ENCODE results near the gene CLPTM1L.

Gene CLPTM1L

GRCh38 chr5:1385395-1386273, 40.7 kb upstream of the CLPTM1L start:
- no peak for TF ChIP-seq CTCF (IDR thresholded peaks at IDR 0.05; ENCODE audit: low read depth, low read length)

GRCh38 chr5:1384521-1384920, 39.6 kb upstream of the CLPTM1L start:
- no peak for TF ChIP-seq CTCF (IDR thresholded peaks at IDR 0.05; ENCODE audit: low read depth, low read length)

More at GRCh38 chr5:1385395-1386273, 40.7 kb upstream of the CLPTM1L start:
- peak overlapping the region; percentile 46 for H3K4me3 ChIP-seq (ENCODE audit: low read depth, low read length)

GRCh38 chr5:1383886-1384401, 39.0 kb upstream of the CLPTM1L start:
- no peak for TF ChIP-seq CTCF (IDR thresholded peaks at IDR 0.05; ENCODE audit: low read depth, low read length)
- H3K4me3 ChIP-seq (ENCODE audit: low read depth, low read length) = no peak overlapping the region

More at GRCh38 chr5:1384521-1384920, 39.6 kb upstream of the CLPTM1L start:
- no peak overlapping the region for H3K4me3 ChIP-seq (ENCODE audit: low read depth, low read length)

- no peak overlapping the region for H3K4me3 ChIP-seq (ENCODE audit: low read depth, low read length)
- TF ChIP-seq CTCF (IDR thresholded peaks at IDR 0.05; ENCODE audit: low read depth, low read length) = no peak
Observed at GRCh38 chr5:1383344-1383743, 38.4 kb upstream of the CLPTM1L start.

- H3K4me3 ChIP-seq (ENCODE audit: low read depth, low read length) = no peak overlapping the region
- TF ChIP-seq CTCF (IDR thresholded peaks at IDR 0.05; ENCODE audit: low read depth, low read length) = no peak
Observed at GRCh38 chr5:1382248-1382700, 37.4 kb upstream of the CLPTM1L start.

- no peak for TF ChIP-seq CTCF (IDR thresholded peaks at IDR 0.05; ENCODE audit: low read depth, low read length)
- no peak overlapping the region for H3K4me3 ChIP-seq (ENCODE audit: low read depth, low read length)
Observed at GRCh38 chr5:1381370-1382247, 36.7 kb upstream of the CLPTM1L start.

Data from WI38 (cell line).